Panc1 (cell line): Measurements from ENCODE around the gene CD99.

Source experiments
- CTCF ChIP-seq: fragments of 450-650 bp; IDR thresholded peaks from 2 replicates; pipeline ENCODE4 v1.5.1; 2017; ENCODE audit warnings: mild to moderate bottlenecking
- POLR2AphosphoS5 ChIP-seq: IDR thresholded peaks from 2 replicates; pipeline ENCODE4 v1.6.1; 2012; ENCODE audit warnings: mild to moderate bottlenecking, low read depth, low read length, moderate library complexity
- REST ChIP-seq, 2 experiments: IDR thresholded peaks; 2 replicates each; pipeline ENCODE4 v1.6.1; 2011 to 2012; ENCODE audit warnings: low read depth in 2 of 2, control low read depth in 1 of 2, low read length in 1 of 2, mild to moderate bottlenecking in 1 of 2, moderate library complexity in 1 of 2; ENCODE audit not compliant: insufficient read depth in 1 of 2
- SIN3A ChIP-seq: IDR thresholded peaks from 2 replicates; pipeline ENCODE4 v1.6.1; 2012; ENCODE audit warnings: low read depth, mild to moderate bottlenecking, low read length, moderate library complexity, borderline replicate concordance; ENCODE audit not compliant: insufficient read depth
- TCF7L2 ChIP-seq: IDR thresholded peaks from 2 replicates; pipeline ENCODE4 v1.6.1; 2011; ENCODE audit warnings: mild to moderate bottlenecking, low read depth, low read length, inconsistent platforms

GRCh38 chrX:2765549-2765830, 74.4 kb downstream of the CD99 start:
- TF ChIP-seq CTCF, result no peak
- TF ChIP-seq TCF7L2, result no peak
- no peak for TF ChIP-seq POLR2AphosphoS5
- no peak for TF ChIP-seq REST (IDR thresholded peaks at IDR 0.05; ENCODE audit: insufficient read depth in 1 of 2, low read depth in 2 of 2, low read length in 1 of 2)
- TF ChIP-seq SIN3A, result no peak
